Kidney (tissue), 14 donors: Measurements from ENCODE around the gene TEAD1. TPM values are rescaled to one million over a fixed set of nuclear protein-coding genes. Genes with fewer than 3 reads are reported as not detected.

ENCODE experiments used
- DNase-seq, 5 donors: peaks; one replicate each; pipeline ENCODE4 v3.0.0-alpha.2; 2013 to 2020
- FAIRE-seq: peaks from 2 replicates; lab custom pipeline; 2012; peaks lifted over from hg19 to GRCh38; lab: Jason Lieb, UNC
- H3K27ac ChIP-seq, 2 donors: one replicate each; pipeline ENCODE4 v1.7.0; 2013; ENCODE audit warnings: low read depth in 2 of 2, low read length in 2 of 2, inconsistent platforms in 1 of 2
- H3K27me3 ChIP-seq: one replicate; pipeline ENCODE4 v1.7.1; 2013; ENCODE audit warnings: low read length, inconsistent platforms; ENCODE audit not compliant: control insufficient read depth, insufficient read depth
- H3K36me3 ChIP-seq, 3 donors: one replicate each; pipeline versions ENCODE4 v1.7.0 to v1.7.1; 2013; ENCODE audit warnings: low read length in 3 of 3, control low read depth in 1 of 3, inconsistent platforms in 1 of 3; ENCODE audit not compliant: insufficient read depth in 3 of 3, control insufficient read depth in 2 of 3
- H3K4me1 ChIP-seq, 3 donors: one replicate each; pipeline versions ENCODE4 v1.7.0 to v1.7.1; 2013; ENCODE audit warnings: low read length in 3 of 3, inconsistent platforms in 1 of 3, low read depth in 1 of 3; ENCODE audit not compliant: control insufficient read depth in 2 of 3, insufficient read depth in 2 of 3
- H3K4me3 ChIP-seq, 3 donors: one replicate each; pipeline versions ENCODE4 v1.7.0 to v1.8.1; 2013; ENCODE audit warnings: low read length in 3 of 3, control low read depth in 1 of 3, inconsistent platforms in 1 of 3
- H3K9ac ChIP-seq, 3 donors: one replicate each; pipeline versions ENCODE4 v1.7.0 to v1.7.1; 2013; ENCODE audit warnings: low read length in 3 of 3, control low read depth in 1 of 3, inconsistent platforms in 1 of 3
- H3K9me3 ChIP-seq, 3 donors: one replicate each; pipeline versions ENCODE4 v1.7.0 to v1.7.1; 2013; ENCODE audit warnings: low read length in 3 of 3, control low read depth in 1 of 3, inconsistent platforms in 1 of 3; ENCODE audit not compliant: control insufficient read depth in 2 of 3, insufficient read depth in 1 of 3
- intact Hi-C: fragments of 100-400 bp; cut with DNase I; formaldehyde crosslinking; loops from one replicate; pipeline ENCODE4 v1.11.1; 2022
- polyA plus RNA-seq: library from polyadenylated mRNA; stranded (reverse); fragments of 350-450 nt; fragmentation: Illumina TruSeq; extraction: RNeasy Lipid Tissue Mini Kit (QIAGEN cat#74804); gene quantifications from one replicate; pipeline ENCODE4 v1.2.3, GENCODE V29; 2014; ENCODE audit warnings: low read depth, low replicate concordance; ENCODE audit not compliant: insufficient read depth
- total RNA-seq: library from RNA; stranded (reverse); fragmentation: NEBNext Ultra II Directional; extraction: Animal tissue kit (Norgen Biotek cat#: 25700); gene quantifications from one replicate; pipeline ENCODE4 v1.2.1, GENCODE V29; 2021
- TF ChIP-seq, protein P1 (sequence below): IDR thresholded peaks from 3 replicates; pipeline ENCODE4 v1.5.1; 2012; ENCODE audit warnings: mild to moderate bottlenecking, moderate library complexity, borderline replicate concordance; ENCODE audit not compliant: insufficient read depth; ENCODE audit errors: extremely low read depth
- donor health status: control.
- donor health status: control.
- donor health status: control.
- donor health status: control.
- donor health status: control.
- donor health status: DM: yes; HTN: yes; CAD: no.
- donor health status: Normal renal cell carcinoma (clear cell type).

Gene TEAD1
- total and polyA plus RNA-seq, 2 donors from 2014 or later = 7.6 to 77.2 TPM

DNA sequence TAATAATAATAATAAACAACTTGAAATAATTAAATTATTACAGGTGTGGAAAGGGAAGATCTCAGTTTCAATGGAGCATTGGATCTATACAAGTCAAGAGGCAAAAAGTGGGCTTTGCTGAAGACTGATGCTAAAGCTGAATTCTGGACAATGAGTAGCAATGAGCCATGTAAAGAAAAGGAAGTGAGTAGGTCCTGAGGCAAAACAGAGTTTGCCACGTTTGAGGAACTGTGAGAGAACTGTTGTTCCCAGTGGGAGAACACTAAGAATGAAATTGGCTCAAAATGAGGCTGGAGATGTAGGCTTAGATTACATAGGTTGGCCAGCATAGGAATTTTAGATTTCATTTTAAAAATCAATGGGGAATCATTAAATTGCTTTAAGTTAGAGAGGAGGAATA is 33.9 kb upstream of the TEAD1 start:
- FAIRE-seq (no peak), DNase-seq (no peak)
- Histone ChIP-seq H3K27ac (no peak overlapping the region), H3K27me3 (no peaks in the 10 kb centered on the region), H3K4me3 (no peak overlapping the region), H3K9ac (no peak overlapping the region), H3K4me1 (no peaks in the 10 kb centered on the region), H3K36me3 (no peaks in the 10 kb centered on the region), H3K9me3 (no peaks in the 10 kb centered on the region)
- TF ChIP-seq, protein P1, sequence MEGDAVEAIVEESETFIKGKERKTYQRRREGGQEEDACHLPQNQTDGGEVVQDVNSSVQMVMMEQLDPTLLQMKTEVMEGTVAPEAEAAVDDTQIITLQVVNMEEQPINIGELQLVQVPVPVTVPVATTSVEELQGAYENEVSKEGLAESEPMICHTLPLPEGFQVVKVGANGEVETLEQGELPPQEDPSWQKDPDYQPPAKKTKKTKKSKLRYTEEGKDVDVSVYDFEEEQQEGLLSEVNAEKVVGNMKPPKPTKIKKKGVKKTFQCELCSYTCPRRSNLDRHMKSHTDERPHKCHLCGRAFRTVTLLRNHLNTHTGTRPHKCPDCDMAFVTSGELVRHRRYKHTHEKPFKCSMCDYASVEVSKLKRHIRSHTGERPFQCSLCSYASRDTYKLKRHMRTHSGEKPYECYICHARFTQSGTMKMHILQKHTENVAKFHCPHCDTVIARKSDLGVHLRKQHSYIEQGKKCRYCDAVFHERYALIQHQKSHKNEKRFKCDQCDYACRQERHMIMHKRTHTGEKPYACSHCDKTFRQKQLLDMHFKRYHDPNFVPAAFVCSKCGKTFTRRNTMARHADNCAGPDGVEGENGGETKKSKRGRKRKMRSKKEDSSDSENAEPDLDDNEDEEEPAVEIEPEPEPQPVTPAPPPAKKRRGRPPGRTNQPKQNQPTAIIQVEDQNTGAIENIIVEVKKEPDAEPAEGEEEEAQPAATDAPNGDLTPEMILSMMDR = no peak
- intact Hi-C loops = no loop called here

GRCh38 chr11:12640926-12641849 is 33.0 kb upstream of the TEAD1 start:
- H3K9me3 ChIP-seq = no peaks in the 10 kb centered on the region
- H3K27ac ChIP-seq = no peak overlapping the region
- TF ChIP-seq, protein P1 = no peak
- H3K4me1 ChIP-seq = no peaks in the 10 kb centered on the region
- no peaks in the 10 kb centered on the region for H3K36me3 ChIP-seq
- intact Hi-C loops = no loop called here
- no peaks in the 10 kb centered on the region for H3K27me3 ChIP-seq
- FAIRE-seq (no peak), DNase-seq (peak in 1 of 5 donors; percentile 46)
- H3K9ac ChIP-seq = no peak overlapping the region
- no peak overlapping the region for H3K4me3 ChIP-seq

- Histone ChIP-seq H3K9me3 (no peaks in the 10 kb centered on the region), H3K4me1 (no peaks in the 10 kb centered on the region), H3K27ac (no peak overlapping the region), H3K36me3 (no peaks in the 10 kb centered on the region), H3K9ac (no peak overlapping the region), H3K27me3 (no peaks in the 10 kb centered on the region), H3K4me3 (no peak overlapping the region)
- intact Hi-C loops = no loop called here
- FAIRE-seq = no peak
- peak in 4 of 5 donors; percentile 51 to 57 (median 54) for DNase-seq
- TF ChIP-seq, protein P1 = no peak
These were observed 32.2 kb upstream of the TEAD1 start for GRCh38 chr11:12642040-12642439.
